Activated naive CD8-positive, alpha-beta T cell treated with anti-CD3 and anti-CD28 coated beads, Interleukin-2, amount 10 ng/mL, durations not matched to agents 7 days and 5 days (primary cell): ENCODE data around the gene CBY1. TPM values are rescaled to one million over a fixed set of nuclear protein-coding genes. Genes with fewer than 3 reads are reported as not detected.
"Not testable (repeated sequence)": the region's sequence is repeated elsewhere in the genome, so short reads cannot be mapped to it uniquely, and the experiment has no call there.

Experiments
- ATAC-seq: fragments of 150-1000 bp; cut with Tn5 transposase; one replicate; pipeline ENCODE4 v1.10.0; 2021; ENCODE audit warnings: low read depth, moderate library complexity
- POLR2A ChIA-PET: fragments of 350-600 bp; sonication (Branson Sonifier 250); formaldehyde crosslinking; loops from one replicate; lab custom pipeline; 2021; ENCODE audit warnings: antibody characterized with exemption; lab: Charles Lee
- DNase-seq: peaks from one replicate; pipeline ENCODE4 v3.0.0; 2021
- H3K27ac Mint-ChIP-seq: one replicate; pipeline ENCODE4 v1.8.0; 2022; ENCODE audit warnings: mild to moderate bottlenecking, mixed read lengths
- H3K27me3 Mint-ChIP-seq: one replicate; pipeline ENCODE4 v1.8.0; 2022; ENCODE audit warnings: mild to moderate bottlenecking, moderate library complexity, mixed read lengths
- H3K36me3 Mint-ChIP-seq: one replicate; pipeline ENCODE4 v1.8.0; 2021; ENCODE audit warnings: mild to moderate bottlenecking, mixed read lengths
- H3K4me1 Mint-ChIP-seq: one replicate; pipeline ENCODE4 v1.8.0; 2021; ENCODE audit warnings: mixed read lengths
- H3K4me3 Mint-ChIP-seq: one replicate; pipeline ENCODE4 v1.8.0; 2022; ENCODE audit warnings: mild to moderate bottlenecking, moderate library complexity, mixed read lengths
- H3K9me3 Mint-ChIP-seq: one replicate; pipeline ENCODE4 v1.8.0; 2021; ENCODE audit warnings: mixed read lengths
- total RNA-seq, 2 experiments: library from RNA; stranded (reverse); gene quantifications; one replicate each; pipeline ENCODE4 v1.2.3, GENCODE V29; 2021

The CBY1 gene
- total RNA-seq: 10 to 100 TPM; 20.1 to 22.4 TPM

- peaks cover 1% of the 10 kb centered on the region for H3K36me3 Mint-ChIP-seq
- peak; percentile 92 for DNase-seq
- H3K27me3 Mint-ChIP-seq: no peaks in the 10 kb centered on the region
- H3K4me1 Mint-ChIP-seq: peaks cover 9% of the 10 kb centered on the region
- peak within 1 kb of the TSS; percentile 93 for H3K27ac Mint-ChIP-seq
- H3K4me3 Mint-ChIP-seq: peak within 1 kb of the TSS; percentile 92
- ATAC-seq: peak; percentile 81
- no peaks in the 10 kb centered on the region for H3K9me3 Mint-ChIP-seq
- POLR2A ChIA-PET: interaction anchor here (0.7 to 1.2 kb wide), 4 partner anchors 10 to 86 kb away, joined by 3 to 5 read pairs (median 4); partner anchors contain the start of gene TOMM22
Measured at GRCh38 chr22:38656256-38657044, at the start of gene CBY1, which contains the start of gene FAM227A. CBY1 (plus strand) TSS chr22:38656638; CDS start chr22:38668055, 11,417 bp downstream. FAM227A (minus strand) TSS chr22:38656392; CDS start chr22:38650168, 6,224 bp downstream.

GRCh38 chr22:38607680-38608079 is 48.8 kb upstream of the CBY1 start:
- no peak for DNase-seq
- H3K36me3 Mint-ChIP-seq: no peaks in the 10 kb centered on the region
- no peaks in the 10 kb centered on the region for H3K27me3 Mint-ChIP-seq
- no peak for ATAC-seq
- H3K4me3 Mint-ChIP-seq: no peak overlapping the region
- H3K27ac Mint-ChIP-seq: no peak overlapping the region
- H3K4me1 Mint-ChIP-seq: peaks cover 2% of the 10 kb centered on the region
- no peaks in the 10 kb centered on the region for H3K9me3 Mint-ChIP-seq
- POLR2A ChIA-PET: no interaction called here

GRCh38 chr22:38608992-38609750 is 47.3 kb upstream of the CBY1 start:
- Mint-ChIP-seq H3K27ac (no peak overlapping the region), H3K27me3 (no peaks in the 10 kb centered on the region)
- no peak for ATAC-seq

GRCh38 chr22:38610234-38610633 is 46.2 kb upstream of the CBY1 start:
- POLR2A ChIA-PET: no interaction called here
- ATAC-seq (no peak), DNase-seq (no peak)
- Mint-ChIP-seq H3K9me3 (no peaks in the 10 kb centered on the region), H3K36me3 (no peaks in the 10 kb centered on the region), H3K4me3 (no peak overlapping the region), H3K4me1 (peaks cover 2% of the 10 kb centered on the region), H3K27me3 (peaks cover 3% of the 10 kb centered on the region), H3K27ac (no peak overlapping the region)

More at GRCh38 chr22:38608992-38609750, 47.3 kb upstream of the CBY1 start:
- Mint-ChIP-seq H3K9me3 (no peaks in the 10 kb centered on the region), H3K4me1 (peaks cover 2% of the 10 kb centered on the region), H3K4me3 (no peak overlapping the region), H3K36me3 (no peaks in the 10 kb centered on the region)
- no peak for DNase-seq
- POLR2A ChIA-PET: interaction anchor here (0.5 kb wide), 1 partner anchor 765 kb away, joined by 5 read pairs; no protein-coding TSS in a partner anchor

- H3K4me3 Mint-ChIP-seq: no peak overlapping the region
- no peak for DNase-seq
- POLR2A ChIA-PET: no interaction called here
Measured at GRCh38 chr22:38611559-38611958, 44.9 kb upstream of the CBY1 start.

GRCh38 chr22:38612217-38613006 is 44.0 kb upstream of the CBY1 start:
- no peaks in the 10 kb centered on the region for H3K36me3 Mint-ChIP-seq
- DNase-seq (no peak), ATAC-seq (no peak)
- no peak overlapping the region for H3K4me3 Mint-ChIP-seq
- no peak overlapping the region for H3K27ac Mint-ChIP-seq
- H3K9me3 Mint-ChIP-seq: no peaks in the 10 kb centered on the region
- peaks cover 6% of the 10 kb centered on the region for H3K27me3 Mint-ChIP-seq
- POLR2A ChIA-PET: no interaction called here
- H3K4me1 Mint-ChIP-seq: no peaks in the 10 kb centered on the region

More at GRCh38 chr22:38611559-38611958, 44.9 kb upstream of the CBY1 start:
- Mint-ChIP-seq H3K27ac (no peak overlapping the region), H3K4me1 (no peaks in the 10 kb centered on the region), H3K36me3 (no peaks in the 10 kb centered on the region), H3K27me3 (peaks cover 6% of the 10 kb centered on the region), H3K9me3 (no peaks in the 10 kb centered on the region)
- no peak for ATAC-seq

GRCh38 chr22:38613588-38613987 is 42.9 kb upstream of the CBY1 start:
- DNase-seq (no peak), ATAC-seq (no peak)
- H3K4me3 Mint-ChIP-seq: no peak overlapping the region
- H3K36me3 Mint-ChIP-seq: no peaks in the 10 kb centered on the region
- no peaks in the 10 kb centered on the region for H3K4me1 Mint-ChIP-seq
- no peak overlapping the region for H3K27ac Mint-ChIP-seq
- H3K27me3 Mint-ChIP-seq: peaks cover 11% of the 10 kb centered on the region
- POLR2A ChIA-PET: no interaction called here
- H3K9me3 Mint-ChIP-seq: peaks cover 5% of the 10 kb centered on the region

GRCh38 chr22:38614332-38615063 is 41.9 kb upstream of the CBY1 start:
- Mint-ChIP-seq H3K27me3 (peaks cover 11% of the 10 kb centered on the region), H3K36me3 (no peaks in the 10 kb centered on the region), H3K4me3 (no peak overlapping the region), H3K4me1 (no peaks in the 10 kb centered on the region), H3K27ac (no peak overlapping the region), H3K9me3 (peaks cover 8% of the 10 kb centered on the region)
- ATAC-seq: no peak
- POLR2A ChIA-PET: no interaction called here
- DNase-seq: no peak

GRCh38 chr22:38615064-38615405 is 41.4 kb upstream of the CBY1 start:
- H3K27me3 Mint-ChIP-seq: peaks cover 11% of the 10 kb centered on the region
- H3K4me1 Mint-ChIP-seq, DNase-seq, H3K27ac Mint-ChIP-seq, H3K4me3 Mint-ChIP-seq, ATAC-seq, POLR2A ChIA-PET, H3K36me3 Mint-ChIP-seq, H3K9me3 Mint-ChIP-seq: not testable (repeated sequence)

GRCh38 chr22:38618258-38618657 is 38.2 kb upstream of the CBY1 start:
- no peak for ATAC-seq
- peaks cover 8% of the 10 kb centered on the region for H3K9me3 Mint-ChIP-seq
- POLR2A ChIA-PET: interaction anchor here (0.6 kb wide), 1 partner anchor 37 kb away, joined by 4 read pairs; no protein-coding TSS in a partner anchor

GRCh38 chr22:38618682-38619081 is 37.8 kb upstream of the CBY1 start:
- no peak overlapping the region for H3K27ac Mint-ChIP-seq
- no peak overlapping the region for H3K4me3 Mint-ChIP-seq
- no peaks in the 10 kb centered on the region for H3K36me3 Mint-ChIP-seq
- no peak for DNase-seq
- ATAC-seq: no peak
- peaks cover 8% of the 10 kb centered on the region for H3K9me3 Mint-ChIP-seq
- H3K4me1 Mint-ChIP-seq: no peaks in the 10 kb centered on the region
- POLR2A ChIA-PET: interaction anchor here (0.6 kb wide), 1 partner anchor 37 kb away, joined by 4 read pairs; no protein-coding TSS in a partner anchor
- H3K27me3 Mint-ChIP-seq: peaks cover 13% of the 10 kb centered on the region

More at GRCh38 chr22:38618258-38618657, 38.2 kb upstream of the CBY1 start:
- no peak for DNase-seq
- no peak overlapping the region for H3K27ac Mint-ChIP-seq
- no peak overlapping the region for H3K4me3 Mint-ChIP-seq
- H3K4me1 Mint-ChIP-seq: no peaks in the 10 kb centered on the region
- H3K36me3 Mint-ChIP-seq: no peaks in the 10 kb centered on the region
- H3K27me3 Mint-ChIP-seq: peaks cover 13% of the 10 kb centered on the region

- H3K4me1 Mint-ChIP-seq: no peaks in the 10 kb centered on the region
- POLR2A ChIA-PET: no interaction called here
- DNase-seq (no peak), ATAC-seq (no peak)
- no peaks in the 10 kb centered on the region for H3K36me3 Mint-ChIP-seq
- H3K9me3 Mint-ChIP-seq: peaks cover 4% of the 10 kb centered on the region
- no peak overlapping the region for H3K27ac Mint-ChIP-seq
- H3K4me3 Mint-ChIP-seq: no peak overlapping the region
- peaks cover 4% of the 10 kb centered on the region for H3K27me3 Mint-ChIP-seq
Measured at GRCh38 chr22:38623351-38623750, 33.1 kb upstream of the CBY1 start.
